Endodermal cell (in vitro differentiated cells): Measurements from ENCODE around the gene ZDHHC14. TPM values are rescaled to one million over a fixed set of nuclear protein-coding genes. Genes with fewer than 3 reads are reported as not detected.

Experiments
- DNase-seq: peaks from one replicate; pipeline ENCODE4 v3.0.0-alpha.2; 2017
- H3K27ac ChIP-seq: 2 replicates; pipeline ENCODE4 v1.5.1; 2013; ENCODE audit warnings: mild to moderate bottlenecking, low read depth, low read length, moderate library complexity
- H3K27me3 ChIP-seq: 2 replicates; pipeline ENCODE4 v1.6.1; 2013; ENCODE audit warnings: mild to moderate bottlenecking, low read length, moderate library complexity; ENCODE audit not compliant: insufficient read depth, control insufficient read depth, poor library complexity, severe bottlenecking
- H3K36me3 ChIP-seq: 2 replicates; pipeline ENCODE4 v1.7.0; 2013; ENCODE audit warnings: mild to moderate bottlenecking, low read length, moderate library complexity; ENCODE audit not compliant: control insufficient read depth, insufficient read depth
- H3K4me1 ChIP-seq: one replicate; pipeline ENCODE4 v1.7.0; 2013; ENCODE audit warnings: low read length; ENCODE audit not compliant: control insufficient read depth, insufficient read depth
- H3K4me3 ChIP-seq: 2 replicates; pipeline ENCODE4 v1.5.1; 2013; ENCODE audit warnings: mild to moderate bottlenecking, low read length, moderate library complexity
- H3K9ac ChIP-seq: 2 replicates; pipeline ENCODE4 v1.6.1; 2013; ENCODE audit warnings: mild to moderate bottlenecking, low read length, moderate library complexity; ENCODE audit not compliant: poor library complexity, severe bottlenecking; ENCODE audit errors: extremely low read depth
- H3K9me3 ChIP-seq: 2 replicates; pipeline ENCODE4 v1.6.1; 2013; ENCODE audit warnings: mild to moderate bottlenecking, low read length, moderate library complexity; ENCODE audit not compliant: control insufficient read depth
- H3K27ac Mint-ChIP-seq: 2 replicates; pipeline ENCODE4 v1.8.0; 2020; ENCODE audit warnings: mixed read lengths
- H3K27me3 Mint-ChIP-seq: 2 replicates; pipeline ENCODE4 v1.8.0; 2021; ENCODE audit warnings: mild to moderate bottlenecking, mixed read lengths; ENCODE audit not compliant: insufficient read depth
- H3K36me3 Mint-ChIP-seq: 2 replicates; pipeline ENCODE4 v1.8.0; 2020; ENCODE audit warnings: low read depth, mixed read lengths
- H3K4me1 Mint-ChIP-seq: 2 replicates; pipeline ENCODE4 v1.8.0; 2020; ENCODE audit warnings: mixed read lengths
- H3K4me3 Mint-ChIP-seq: 2 replicates; pipeline ENCODE4 v1.8.0; 2020; ENCODE audit warnings: mild to moderate bottlenecking, moderate library complexity, mixed read lengths
- H3K9me3 Mint-ChIP-seq: 2 replicates; pipeline ENCODE4 v1.8.0; 2020; ENCODE audit warnings: mild to moderate bottlenecking, mixed read lengths
- WGBS, 2 experiments: methylation state at CpG; one replicate each; pipeline versions ENCODE4 v1.1.5 to v1.1.7; 2013; ENCODE audit warnings: missing lambda C conversion rate in 2 of 2, mixed read lengths in 1 of 2; ENCODE audit not compliant: insufficient coverage in 1 of 2, insufficient read length in 1 of 2; 5-methylcytosine and 5-hydroxymethylcytosine counted together
- total RNA-seq, 2 donors: library from RNA; stranded (reverse); fragmentation: NEBNext Ultra II Directional in 1 of 2; extraction: Animal tissue kit (Norgen Biotek cat#: 25700) in 1 of 2; gene quantifications; 2 replicates in 1 of 2; 3 replicates in 1 of 2; pipeline ENCODE4 v1.2.1, GENCODE V29; 2021
- TF ChIP-seq, protein P1 (sequence below): fragments of 200-600 bp; sonication (generic); conservative IDR thresholded peaks from 2 replicates; pipeline ENCODE4 v1.5.0; 2021; ENCODE audit warnings: antibody characterized with exemption, mild to moderate bottlenecking

The ZDHHC14 gene
- total RNA-seq, 2 donors from 2014 or later: 2.3 to 4.5 TPM

- WGBS, 2 experiments: 92 to 93% methylated on average over 9 to 11 of the region's 11 CpGs
Observed at GRCh38 chr6:157432892-157433265, 51.9 kb downstream of the ZDHHC14 start.

DNA sequence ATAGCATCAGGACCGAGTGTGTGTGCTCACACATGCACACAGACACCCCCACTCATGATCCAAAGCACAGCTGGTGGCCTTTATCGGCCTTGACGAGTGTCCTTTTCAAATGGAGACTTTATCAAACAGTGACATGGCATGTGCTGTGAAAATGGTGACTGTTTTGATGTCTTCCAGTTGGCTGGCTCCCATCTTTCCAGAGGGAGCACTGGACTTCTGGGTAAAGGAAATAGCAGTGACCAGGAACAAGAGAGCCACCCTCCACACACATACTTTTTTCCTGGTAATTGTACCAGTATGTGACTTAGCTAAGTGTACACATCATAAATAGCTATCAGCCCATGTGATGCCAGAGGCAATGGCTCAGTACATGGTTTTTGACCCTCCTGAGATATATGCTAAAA is 52.7 kb downstream of the ZDHHC14 start:
- H3K36me3 Mint-ChIP-seq: no peaks in the 10 kb centered on the region
- Histone ChIP-seq H3K9me3 (no peaks in the 10 kb centered on the region), H3K27me3 (no peaks in the 10 kb centered on the region), H3K9ac (no peak overlapping the region), H3K36me3 (no peaks in the 10 kb centered on the region), H3K27ac (no peak overlapping the region), H3K4me1 (no peaks in the 10 kb centered on the region), H3K4me3 (no peak overlapping the region)
- TF ChIP-seq, protein P1, sequence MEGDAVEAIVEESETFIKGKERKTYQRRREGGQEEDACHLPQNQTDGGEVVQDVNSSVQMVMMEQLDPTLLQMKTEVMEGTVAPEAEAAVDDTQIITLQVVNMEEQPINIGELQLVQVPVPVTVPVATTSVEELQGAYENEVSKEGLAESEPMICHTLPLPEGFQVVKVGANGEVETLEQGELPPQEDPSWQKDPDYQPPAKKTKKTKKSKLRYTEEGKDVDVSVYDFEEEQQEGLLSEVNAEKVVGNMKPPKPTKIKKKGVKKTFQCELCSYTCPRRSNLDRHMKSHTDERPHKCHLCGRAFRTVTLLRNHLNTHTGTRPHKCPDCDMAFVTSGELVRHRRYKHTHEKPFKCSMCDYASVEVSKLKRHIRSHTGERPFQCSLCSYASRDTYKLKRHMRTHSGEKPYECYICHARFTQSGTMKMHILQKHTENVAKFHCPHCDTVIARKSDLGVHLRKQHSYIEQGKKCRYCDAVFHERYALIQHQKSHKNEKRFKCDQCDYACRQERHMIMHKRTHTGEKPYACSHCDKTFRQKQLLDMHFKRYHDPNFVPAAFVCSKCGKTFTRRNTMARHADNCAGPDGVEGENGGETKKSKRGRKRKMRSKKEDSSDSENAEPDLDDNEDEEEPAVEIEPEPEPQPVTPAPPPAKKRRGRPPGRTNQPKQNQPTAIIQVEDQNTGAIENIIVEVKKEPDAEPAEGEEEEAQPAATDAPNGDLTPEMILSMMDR: no peak
- no peaks in the 10 kb centered on the region for H3K27me3 Mint-ChIP-seq
- no peaks in the 10 kb centered on the region for H3K9me3 Mint-ChIP-seq
- WGBS, 2 experiments: 92% methylated on average over 3 of the region's 3 CpGs; no CpG with 5 or more reads in 1 of the 2 experiments
- no peak overlapping the region for H3K27ac Mint-ChIP-seq
- no peak overlapping the region for H3K4me3 Mint-ChIP-seq
- DNase-seq: no peak
- H3K4me1 Mint-ChIP-seq: peaks cover 4% of the 10 kb centered on the region

More at GRCh38 chr6:157432892-157433265, 51.9 kb downstream of the ZDHHC14 start:
- no peak overlapping the region for H3K27ac Mint-ChIP-seq
- Histone ChIP-seq H3K4me3 (no peak overlapping the region), H3K9me3 (no peaks in the 10 kb centered on the region), H3K27ac (no peak overlapping the region), H3K36me3 (no peaks in the 10 kb centered on the region), H3K9ac (no peak overlapping the region), H3K27me3 (no peaks in the 10 kb centered on the region), H3K4me1 (no peaks in the 10 kb centered on the region)
- peaks cover 5% of the 10 kb centered on the region for H3K4me1 Mint-ChIP-seq
- no peaks in the 10 kb centered on the region for H3K9me3 Mint-ChIP-seq
- no peaks in the 10 kb centered on the region for H3K27me3 Mint-ChIP-seq
- TF ChIP-seq, protein P1: no peak
- no peak for DNase-seq
- H3K4me3 Mint-ChIP-seq: no peak overlapping the region
- H3K36me3 Mint-ChIP-seq: no peaks in the 10 kb centered on the region

DNA sequence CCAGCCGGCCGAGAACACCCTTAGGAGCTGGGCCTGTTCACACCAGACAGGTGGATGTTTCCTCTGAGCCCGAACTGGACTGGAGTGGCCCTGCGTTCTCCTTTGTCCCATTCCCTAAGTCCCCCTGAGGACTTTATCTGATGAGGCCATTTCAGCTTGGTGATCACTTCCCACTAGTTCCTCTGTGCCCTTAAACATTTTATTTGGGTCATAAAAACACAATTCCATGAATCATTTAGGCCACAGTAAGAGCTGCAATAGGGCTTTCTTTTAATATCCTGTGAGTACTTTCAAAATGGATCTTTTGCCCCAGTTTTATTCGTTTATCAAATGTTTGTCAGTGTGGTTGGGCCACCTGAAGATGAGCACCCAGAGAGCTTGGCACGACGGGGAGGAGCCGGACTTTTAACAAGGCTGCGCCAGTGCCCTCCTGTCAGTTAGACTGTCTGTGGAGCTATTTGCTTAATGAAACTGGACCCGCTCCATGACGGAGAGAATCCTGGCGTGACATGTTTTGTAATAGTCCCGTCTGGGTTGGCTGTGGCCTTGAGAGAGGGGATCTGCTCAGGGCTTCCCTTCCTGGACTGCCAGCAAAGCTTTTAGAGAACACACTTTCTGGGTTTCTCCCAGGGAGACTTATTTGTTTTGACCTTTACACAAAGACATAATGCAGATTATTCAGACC is 53.5 kb downstream of the ZDHHC14 start:
- TF ChIP-seq, protein P1: no peak
- Mint-ChIP-seq H3K4me3 (no peak overlapping the region), H3K27me3 (no peaks in the 10 kb centered on the region), H3K9me3 (no peaks in the 10 kb centered on the region), H3K27ac (no peak overlapping the region), H3K36me3 (no peaks in the 10 kb centered on the region), H3K4me1 (no peaks in the 10 kb centered on the region)
- Histone ChIP-seq H3K36me3 (no peaks in the 10 kb centered on the region), H3K9me3 (no peaks in the 10 kb centered on the region), H3K4me1 (no peaks in the 10 kb centered on the region), H3K9ac (no peak overlapping the region), H3K27ac (no peak overlapping the region), H3K27me3 (no peaks in the 10 kb centered on the region), H3K4me3 (no peak overlapping the region)
- WGBS, 2 experiments: 89 to 92% methylated on average over 12 to 13 of the region's 13 CpGs
- DNase-seq: no peak
